IPS-20b (cell line): ENCODE data around the gene RETSAT.
"Not testable (repeated sequence)": the region's sequence is repeated elsewhere in the genome, so short reads cannot be mapped to it uniquely, and the experiment has no call there.

Experiments
- H3K27ac ChIP-seq: one replicate; pipeline ENCODE4 v1.5.1; 2013; ENCODE audit warnings: low read length
- H3K27me3 ChIP-seq: 2 replicates; pipeline ENCODE4 v1.6.1; 2013; ENCODE audit warnings: mild to moderate bottlenecking, low read length, inconsistent platforms; ENCODE audit not compliant: insufficient read depth
- H3K36me3 ChIP-seq: 2 replicates; pipeline ENCODE4 v1.6.1; 2013; ENCODE audit warnings: low read depth, mild to moderate bottlenecking, inconsistent platforms, low read length, moderate library complexity; ENCODE audit not compliant: insufficient read depth
- H3K4me1 ChIP-seq: 2 replicates; pipeline ENCODE4 v1.6.1; 2013; ENCODE audit warnings: mild to moderate bottlenecking, control low read depth, inconsistent platforms, low read length, moderate library complexity; ENCODE audit not compliant: insufficient read depth
- H3K4me3 ChIP-seq: 2 replicates; pipeline ENCODE4 v1.5.1; 2013; ENCODE audit warnings: mild to moderate bottlenecking, low read length, inconsistent platforms
- H3K9ac ChIP-seq: 2 replicates; pipeline ENCODE4 v1.6.1; 2013; ENCODE audit warnings: low read depth, mild to moderate bottlenecking, inconsistent platforms, low read length, moderate library complexity
- H3K9me3 ChIP-seq: 2 replicates; pipeline ENCODE4 v1.6.1; 2013; ENCODE audit warnings: mild to moderate bottlenecking, low read depth, low read length, inconsistent platforms; ENCODE audit not compliant: insufficient read depth

The RETSAT gene

DNA sequence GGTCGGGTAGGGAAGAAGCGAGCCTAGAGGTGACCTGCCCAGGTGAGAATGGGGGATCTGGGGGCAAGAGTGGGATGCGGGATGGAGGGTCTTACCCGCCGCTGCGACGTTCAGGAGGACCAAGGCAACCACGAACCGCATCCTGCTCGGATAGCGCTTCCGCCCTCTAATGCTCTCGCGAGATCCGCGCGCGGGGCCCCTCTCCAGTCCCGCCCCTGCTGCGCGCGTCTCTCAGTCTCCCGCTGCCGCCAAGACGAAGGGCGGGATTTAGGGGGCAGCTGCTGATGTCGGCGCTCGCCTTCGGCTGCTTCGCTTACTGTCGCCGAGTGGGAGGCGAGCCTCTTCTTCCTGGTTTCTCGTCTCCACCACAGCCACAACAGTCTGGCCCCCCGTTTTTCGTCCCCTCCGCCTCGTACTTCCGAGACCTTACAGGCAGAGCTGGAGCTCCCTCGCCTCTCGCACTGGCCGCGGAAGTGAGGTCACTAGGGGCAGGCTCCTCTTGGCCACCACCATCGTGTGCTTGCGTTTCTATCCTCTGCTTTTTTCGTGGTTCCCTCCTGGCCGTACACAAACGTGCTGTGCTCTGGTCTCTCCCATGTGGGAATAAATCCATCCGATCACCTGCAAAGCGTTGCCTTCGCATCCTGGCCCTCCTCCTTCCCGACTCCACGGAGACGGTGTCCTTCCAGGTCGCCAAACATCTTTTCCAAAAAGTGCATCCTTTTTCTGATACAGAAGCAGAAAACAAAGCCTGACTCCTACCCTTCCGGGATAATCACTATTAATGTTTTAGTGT is 26.3 kb downstream of the RETSAT start, which contains the start of gene TGOLN2:
Gene TGOLN2, minus strand, starts transcription at position 168 of the 796 bp plus-strand sequence. Its CDS starts 27 bp downstream, at position 141.
- Histone ChIP-seq H3K36me3 (peaks cover 34% of the 10 kb centered on the region), H3K9me3 (no peaks in the 10 kb centered on the region)

DNA sequence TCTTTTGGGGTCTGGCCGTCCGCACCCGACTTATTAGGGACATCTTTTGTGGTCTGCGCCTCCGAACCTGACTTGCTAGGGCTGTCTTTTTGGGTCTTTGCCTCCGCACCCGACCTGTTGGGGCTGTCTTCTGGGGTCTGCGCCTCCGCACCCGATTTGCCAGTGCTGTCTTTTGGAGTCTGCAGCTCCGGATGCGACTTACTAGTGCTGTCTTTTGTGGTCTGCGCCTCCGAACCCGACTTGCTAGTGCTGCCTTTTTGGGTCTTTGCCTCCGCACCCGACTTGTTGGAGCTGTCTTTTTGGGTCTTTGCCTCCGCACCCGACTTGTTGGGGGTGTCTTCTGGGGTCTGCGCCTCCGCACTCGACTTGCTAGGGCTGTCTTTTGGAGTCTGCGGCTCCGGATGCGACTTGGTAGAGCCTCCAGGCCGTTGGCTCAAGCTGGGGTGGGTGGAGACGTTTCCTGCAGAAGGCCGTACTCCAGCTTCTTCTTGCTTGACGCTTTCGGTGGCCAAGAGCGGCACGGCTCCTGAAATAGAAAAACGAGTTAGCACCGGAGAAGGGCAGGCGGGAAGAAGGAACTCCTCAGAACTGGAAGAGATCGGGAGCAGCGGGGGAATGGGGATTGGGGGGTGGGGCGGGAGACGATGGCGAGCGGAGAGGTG is 27.0 kb downstream of the RETSAT start:
- Histone ChIP-seq H3K27ac (no peak overlapping the region), H3K27me3 (no peaks in the 10 kb centered on the region), H3K36me3 (peaks cover 41% of the 10 kb centered on the region), H3K9ac (peak overlapping the region; percentile 93), H3K9me3 (no peaks in the 10 kb centered on the region), H3K4me3 (peak overlapping the region; percentile 81), H3K4me1 (peaks cover 12% of the 10 kb centered on the region)

More for the DNA sequence above, 26.3 kb downstream of the RETSAT start, which contains the start of gene TGOLN2:
- Histone ChIP-seq H3K27me3 (no peaks in the 10 kb centered on the region), H3K4me3 (peak within 1 kb of the TSS; percentile 81), H3K27ac (peak within 1 kb of the TSS; percentile 95), H3K9ac (peak within 1 kb of the TSS; percentile 93), H3K4me1 (peaks cover 12% of the 10 kb centered on the region)

DNA sequence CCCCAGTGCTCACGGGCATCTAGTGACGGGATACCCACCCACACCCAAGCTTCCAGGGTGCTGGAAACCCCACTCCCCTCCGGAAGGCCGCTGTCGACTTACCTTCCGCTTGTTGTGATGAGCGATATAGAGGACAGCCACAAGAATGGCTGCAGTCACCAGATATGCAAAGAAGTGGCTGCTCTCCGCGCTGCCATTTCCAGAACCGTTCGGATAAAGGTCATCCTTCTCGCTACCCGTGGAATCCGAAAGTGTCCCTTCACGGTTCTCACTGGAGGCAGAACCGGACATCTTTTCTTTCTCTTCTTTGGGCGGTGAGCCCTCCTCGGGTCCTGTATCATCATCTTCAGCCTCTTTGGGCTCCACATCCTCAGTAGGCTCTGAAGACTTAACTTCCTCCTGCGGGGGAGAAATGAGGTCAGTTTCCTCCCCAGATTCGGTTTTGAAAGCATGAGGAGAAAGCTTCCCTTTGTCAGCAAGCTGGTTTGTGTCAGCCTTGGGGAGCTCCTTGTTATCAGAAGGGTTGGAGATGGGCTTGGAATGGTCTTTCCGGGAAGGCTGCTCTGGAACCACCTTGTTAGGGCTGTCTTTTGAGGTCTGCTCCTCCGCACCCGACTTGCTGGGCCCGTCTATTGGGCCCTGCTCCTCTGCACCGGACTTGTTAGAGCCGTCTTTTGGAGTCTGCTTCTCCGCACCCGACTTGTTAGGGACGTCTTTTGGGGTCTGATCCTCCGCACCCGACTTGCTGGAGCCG is 27.7 kb downstream of the RETSAT start:
- H3K9ac ChIP-seq: peak overlapping the region; percentile 93
- no peaks in the 10 kb centered on the region for H3K27me3 ChIP-seq
- H3K36me3 ChIP-seq: peaks cover 48% of the 10 kb centered on the region
- no peaks in the 10 kb centered on the region for H3K9me3 ChIP-seq
- H3K4me3 ChIP-seq: peak overlapping the region; percentile 81
- peaks cover 12% of the 10 kb centered on the region for H3K4me1 ChIP-seq
- H3K27ac ChIP-seq: no peak overlapping the region

DNA sequence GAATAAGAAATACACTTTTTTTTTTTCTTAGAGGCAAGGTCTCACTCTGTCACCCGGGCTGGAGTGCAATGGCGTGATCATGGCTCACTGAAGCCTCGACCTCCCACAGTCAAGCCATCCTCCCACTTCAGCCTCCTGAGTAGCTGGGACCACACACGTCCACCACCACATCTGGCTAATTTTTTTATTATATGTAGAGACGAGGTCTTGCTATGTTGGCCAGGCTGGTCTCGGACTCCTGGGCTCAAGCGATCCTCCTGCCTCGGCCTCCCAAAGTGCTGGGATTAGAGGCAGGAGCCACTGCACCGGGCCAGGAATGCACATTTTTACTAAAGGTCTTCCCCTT is 28.9 kb downstream of the RETSAT start:
- Histone ChIP-seq H3K27me3 (no peaks in the 10 kb centered on the region), H3K36me3 (peaks cover 60% of the 10 kb centered on the region), H3K9ac (no peak overlapping the region), H3K27ac (no peak overlapping the region), H3K4me3 (peak overlapping the region; percentile 81), H3K9me3 (no peaks in the 10 kb centered on the region), H3K4me1 (peaks cover 12% of the 10 kb centered on the region)

DNA sequence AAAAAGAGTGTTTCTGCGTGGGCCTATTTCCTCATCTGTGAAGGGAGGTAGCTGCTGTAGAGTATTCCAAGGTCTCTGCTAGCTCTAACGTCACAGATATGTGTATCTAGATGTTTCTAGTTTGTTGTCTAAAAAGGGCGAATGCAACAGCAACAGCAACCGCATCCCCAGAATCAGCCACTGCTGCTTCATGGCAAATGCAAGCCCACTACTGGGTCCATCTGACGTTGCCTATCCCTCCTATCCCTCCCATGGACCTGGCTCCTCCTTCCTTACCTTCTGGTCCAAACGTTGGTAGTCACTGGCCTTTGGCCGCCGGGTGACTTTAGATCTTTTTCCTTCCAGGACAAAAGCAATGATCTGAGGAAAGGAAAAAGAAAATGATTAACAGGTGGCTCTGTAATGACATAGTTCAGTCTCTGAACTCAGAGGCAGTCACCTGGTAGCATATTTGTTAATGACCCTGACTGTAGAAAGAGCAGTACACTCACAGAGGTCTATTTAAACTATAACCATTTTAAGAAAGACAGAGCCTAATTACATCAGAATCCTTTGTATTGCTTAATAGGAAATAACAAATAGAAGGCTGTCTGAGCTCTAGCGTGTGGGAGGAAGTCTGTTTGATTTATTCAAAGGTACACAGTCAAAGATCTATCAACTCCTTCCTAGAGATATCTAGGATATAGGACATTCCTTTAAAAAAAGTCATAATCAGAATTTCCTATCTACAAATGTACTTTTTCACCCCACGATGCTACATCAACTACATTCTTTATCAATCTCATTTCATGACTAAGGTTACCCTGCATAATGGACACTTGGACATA is 29.5 kb downstream of the RETSAT start:
- no peaks in the 10 kb centered on the region for H3K27me3 ChIP-seq
- no peak overlapping the region for H3K27ac ChIP-seq
- peaks cover 12% of the 10 kb centered on the region for H3K4me1 ChIP-seq
- H3K9ac ChIP-seq: no peak overlapping the region
- H3K9me3 ChIP-seq: no peaks in the 10 kb centered on the region
- peaks cover 66% of the 10 kb centered on the region for H3K36me3 ChIP-seq
- peak overlapping the region; percentile 46 for H3K4me3 ChIP-seq

DNA sequence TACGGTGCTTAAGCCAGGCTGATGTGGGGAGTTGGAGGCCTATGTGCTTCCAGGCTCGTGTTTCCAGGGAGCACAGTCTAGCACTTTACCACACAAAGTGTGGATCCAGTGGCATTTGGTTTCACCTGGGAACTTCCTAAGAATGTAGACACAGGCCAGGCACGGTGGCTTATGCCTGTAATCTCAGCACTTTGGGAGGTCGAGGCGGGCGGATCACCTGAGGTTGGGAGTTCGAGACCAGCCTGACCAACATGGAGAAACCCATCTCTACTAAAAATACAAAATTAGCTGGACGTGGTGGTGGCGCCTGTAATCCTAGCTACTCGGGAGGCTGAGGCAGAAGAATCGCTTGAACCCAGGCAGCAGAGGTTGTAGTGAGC is 30.4 kb downstream of the RETSAT start:
- H3K9ac ChIP-seq, H3K9me3 ChIP-seq, H3K27ac ChIP-seq, H3K27me3 ChIP-seq, H3K4me3 ChIP-seq: not testable (repeated sequence)
- peaks cover 12% of the 10 kb centered on the region for H3K4me1 ChIP-seq
- H3K36me3 ChIP-seq: peaks cover 73% of the 10 kb centered on the region

DNA sequence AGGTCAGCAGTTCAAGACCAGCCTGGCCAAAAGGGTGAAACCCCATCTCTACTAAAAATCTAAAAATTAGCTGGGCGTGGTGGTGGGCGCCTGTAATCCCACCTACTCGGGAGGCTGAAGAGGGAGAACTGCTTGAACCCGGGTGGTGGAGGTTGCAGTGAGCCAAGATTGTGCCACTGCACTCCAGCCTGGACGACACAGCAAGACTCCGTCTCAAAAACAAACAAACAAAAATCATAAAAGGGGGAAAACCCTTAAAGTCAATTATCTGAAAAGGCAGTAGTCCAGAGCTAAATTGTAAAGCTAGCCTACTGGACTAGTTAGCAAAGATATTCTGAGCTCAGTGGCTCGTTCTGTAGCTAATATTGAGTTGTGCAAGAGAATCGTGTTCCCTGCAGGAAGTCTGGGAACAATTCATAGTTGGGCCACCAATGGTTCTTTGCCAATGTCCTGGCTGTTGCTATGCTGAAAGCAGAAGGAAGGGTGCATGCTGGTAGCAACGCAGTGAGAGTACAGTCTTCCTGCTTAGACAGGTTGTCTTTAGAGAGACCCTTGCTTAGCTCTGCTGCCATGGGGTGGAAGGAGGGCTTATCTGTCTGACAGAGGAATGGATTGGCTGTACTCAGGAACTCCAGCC is 30.9 kb downstream of the RETSAT start:
- no peaks in the 10 kb centered on the region for H3K27me3 ChIP-seq
- no peak overlapping the region for H3K9ac ChIP-seq
- H3K4me1 ChIP-seq: peaks cover 12% of the 10 kb centered on the region
- H3K36me3 ChIP-seq: peaks cover 78% of the 10 kb centered on the region
- no peaks in the 10 kb centered on the region for H3K9me3 ChIP-seq
- no peak overlapping the region for H3K27ac ChIP-seq
- H3K4me3 ChIP-seq: no peak overlapping the region

DNA sequence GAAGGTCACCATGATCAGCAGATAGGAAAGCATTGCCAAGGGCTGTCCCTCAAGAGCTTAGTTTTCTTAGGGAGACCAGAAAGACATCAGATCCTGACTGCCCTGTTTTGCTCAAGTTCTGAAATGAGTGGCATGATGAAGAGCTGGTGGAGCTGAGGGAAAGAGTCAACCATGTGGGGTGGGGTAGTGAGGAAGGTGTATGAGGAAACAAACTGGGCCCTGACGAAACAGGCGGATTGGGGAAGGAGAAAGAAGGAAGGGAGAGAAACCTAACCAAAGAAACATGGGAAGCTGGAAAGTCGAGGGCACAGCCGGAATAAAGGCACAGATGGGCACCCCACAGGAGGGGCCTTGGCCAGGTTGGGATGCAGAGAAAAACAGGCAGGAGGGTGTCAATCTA is 34.5 kb downstream of the RETSAT start:
- Histone ChIP-seq H3K9ac (no peak overlapping the region), H3K27me3 (no peaks in the 10 kb centered on the region), H3K9me3 (no peaks in the 10 kb centered on the region), H3K4me3 (no peak overlapping the region), H3K36me3 (peaks cover 78% of the 10 kb centered on the region), H3K4me1 (no peaks in the 10 kb centered on the region), H3K27ac (no peak overlapping the region)

DNA sequence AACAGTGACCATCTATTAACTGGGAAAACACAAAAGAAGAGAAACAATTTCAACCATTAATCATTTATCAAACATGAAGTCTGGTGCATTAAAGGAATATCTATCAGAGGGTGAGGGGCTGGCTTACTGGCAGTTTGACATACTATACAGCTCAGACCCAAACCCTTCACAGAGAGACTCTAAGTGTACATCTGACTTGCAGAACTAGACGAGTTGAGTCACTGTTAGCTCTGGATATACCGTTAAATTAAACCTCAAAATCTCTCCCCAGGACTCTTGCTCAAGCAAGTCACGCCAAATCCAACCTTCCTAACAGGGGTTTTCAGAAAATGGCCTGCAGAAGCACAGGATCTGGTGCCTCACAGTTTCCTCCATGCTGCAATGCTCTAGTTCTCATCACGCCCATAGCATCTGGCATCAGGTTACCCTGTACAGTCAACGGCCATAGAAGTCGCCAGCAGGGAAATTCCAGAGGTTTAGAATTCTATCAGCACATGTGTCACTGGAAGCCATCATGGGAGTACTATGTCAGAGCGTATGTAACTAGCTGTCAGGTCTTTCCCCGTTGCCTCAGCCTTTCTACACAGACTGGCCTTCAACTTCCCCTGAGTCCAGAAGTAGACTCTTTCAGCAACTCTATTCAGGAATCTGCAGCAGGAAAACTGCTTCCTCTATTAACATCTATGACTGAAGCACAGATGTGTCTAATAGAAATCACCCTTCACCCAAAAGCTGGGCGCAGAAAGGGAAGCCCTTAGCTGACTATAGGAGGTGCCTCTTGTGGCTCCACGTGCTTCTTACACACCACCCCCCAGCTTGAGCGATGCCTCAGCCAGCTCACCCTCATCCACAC is 35.9 kb downstream of the RETSAT start:
- H3K9ac ChIP-seq: no peak overlapping the region
- H3K4me3 ChIP-seq: no peak overlapping the region
- H3K27ac ChIP-seq: no peak overlapping the region
- H3K9me3 ChIP-seq: no peaks in the 10 kb centered on the region
- H3K36me3 ChIP-seq: peaks cover 65% of the 10 kb centered on the region
- H3K4me1 ChIP-seq: no peaks in the 10 kb centered on the region
- H3K27me3 ChIP-seq: no peaks in the 10 kb centered on the region

DNA sequence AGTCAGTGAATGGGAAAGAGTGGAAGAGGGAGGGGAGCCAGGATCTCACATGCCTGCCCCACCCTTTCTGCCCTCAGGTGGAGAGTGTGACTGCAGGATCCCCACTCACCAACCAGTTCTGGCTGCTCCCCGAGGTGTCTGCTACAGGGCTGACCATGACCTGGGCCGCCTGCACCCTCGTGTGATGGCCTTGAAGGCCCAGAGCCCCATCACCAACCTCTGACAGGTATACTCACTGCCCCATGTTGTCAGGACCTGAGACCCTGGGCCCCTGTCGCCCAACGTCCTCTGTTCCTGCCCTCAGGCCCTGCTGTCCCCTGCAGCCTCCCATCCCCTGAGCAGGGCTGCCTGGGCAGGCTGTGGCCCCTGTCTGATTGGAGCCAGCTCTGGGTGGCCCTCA is 38.4 kb downstream of the RETSAT start:
- H3K9me3 ChIP-seq, H3K4me1 ChIP-seq: not testable (repeated sequence)
- peaks cover 39% of the 10 kb centered on the region for H3K36me3 ChIP-seq

More for the DNA sequence above, 38.4 kb downstream of the RETSAT start:
- not testable (repeated sequence) for H3K27ac ChIP-seq, H3K9ac ChIP-seq, H3K27me3 ChIP-seq, H3K4me3 ChIP-seq
